HG03103 (cell line): ENCODE results near the gene PIK3AP1.
"Not testable (repeated sequence)": the region's sequence is repeated elsewhere in the genome, so short reads cannot be mapped to it uniquely, and the experiment has no call there.

Source experiments
- ATAC-seq: cut with Tn5 transposase; IDR thresholded peaks from one replicate; pipeline ENCODE4 v1.9.1; 2021; ENCODE audit warnings: low read depth; ENCODE audit not compliant: unreplicated experiment

The PIK3AP1 gene

GRCh38 chr10:96720422-96721206 is at the start of gene PIK3AP1:
Gene PIK3AP1 (minus strand): TSS chr10:96720514. CDS start chr10:96720394, 120 bp downstream.
- peak; percentile 44 for ATAC-seq

GRCh38 chr10:96768136-96768535 is 47.8 kb upstream of the PIK3AP1 start:
- ATAC-seq, result no peak

- no peak for ATAC-seq
These were observed 47.3 kb upstream of the PIK3AP1 start for GRCh38 chr10:96767611-96768010.

- no peak for ATAC-seq
These were observed 45.3 kb upstream of the PIK3AP1 start for GRCh38 chr10:96765406-96766240.

- peak; percentile 77 for ATAC-seq
These were observed 44.2 kb upstream of the PIK3AP1 start for GRCh38 chr10:96764425-96765060.

GRCh38 chr10:96758423-96758822 is 38.1 kb upstream of the PIK3AP1 start:
- ATAC-seq, result no peak

- ATAC-seq, result no peak
These were observed 36.0 kb upstream of the PIK3AP1 start for GRCh38 chr10:96756111-96756903.

GRCh38 chr10:96753956-96754355 is 33.6 kb upstream of the PIK3AP1 start:
- ATAC-seq, result no peak

GRCh38 chr10:96752375-96752774 is 32.1 kb upstream of the PIK3AP1 start:
- ATAC-seq, result no peak

- ATAC-seq, result not testable (repeated sequence)
These were observed 30.0 kb upstream of the PIK3AP1 start for GRCh38 chr10:96750316-96750715.

- peak; percentile 74 for ATAC-seq
These were observed 27.6 kb upstream of the PIK3AP1 start for GRCh38 chr10:96747734-96748550.

- no peak for ATAC-seq
These were observed 26.2 kb upstream of the PIK3AP1 start for GRCh38 chr10:96746503-96746902.

- no peak for ATAC-seq
These were observed 25.6 kb upstream of the PIK3AP1 start for GRCh38 chr10:96745950-96746349.

- ATAC-seq, result no peak
These were observed 23.8 kb upstream of the PIK3AP1 start for GRCh38 chr10:96743988-96744585.

GRCh38 chr10:96741557-96741956 is 21.2 kb upstream of the PIK3AP1 start:
- not testable (repeated sequence) for ATAC-seq

- no peak for ATAC-seq
These were observed 20.4 kb upstream of the PIK3AP1 start for GRCh38 chr10:96740579-96741281.

GRCh38 chr10:96740141-96740540 is 19.8 kb upstream of the PIK3AP1 start:
- no peak for ATAC-seq

GRCh38 chr10:96737307-96737902 is 17.1 kb upstream of the PIK3AP1 start:
- ATAC-seq, result not testable (repeated sequence)
